GM21576 (cell line): ENCODE results near the gene IFT43.
"Not testable (repeated sequence)": the region's sequence is repeated elsewhere in the genome, so short reads cannot be mapped to it uniquely, and the experiment has no call there.

Experiments used
- ATAC-seq: cut with Tn5 transposase; IDR thresholded peaks from one replicate; pipeline ENCODE4 v1.9.1; 2021; ENCODE audit warnings: mild to moderate bottlenecking, moderate library complexity; ENCODE audit not compliant: unreplicated experiment

Gene IFT43

DNA sequence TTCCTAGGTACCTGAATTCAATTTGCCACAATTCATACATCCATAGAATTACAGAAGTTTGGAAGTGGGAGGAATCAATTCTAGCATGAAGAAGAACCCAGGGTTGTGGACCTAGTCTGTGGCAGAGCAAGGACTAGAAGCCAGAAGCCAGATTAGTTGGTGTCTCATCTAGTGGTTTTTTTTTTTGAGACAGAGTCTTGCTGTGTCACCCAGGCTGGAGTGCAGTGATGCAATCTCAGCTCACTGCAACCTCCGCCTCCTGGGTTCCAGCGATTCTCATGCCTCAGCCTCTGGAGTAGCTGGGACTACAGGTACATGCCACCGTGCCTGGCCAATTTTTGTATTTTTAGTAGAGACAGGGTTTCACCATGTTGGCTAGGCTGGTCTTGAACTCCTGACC is 24.1 kb downstream of the IFT43 start:
- not testable (repeated sequence) for ATAC-seq

DNA sequence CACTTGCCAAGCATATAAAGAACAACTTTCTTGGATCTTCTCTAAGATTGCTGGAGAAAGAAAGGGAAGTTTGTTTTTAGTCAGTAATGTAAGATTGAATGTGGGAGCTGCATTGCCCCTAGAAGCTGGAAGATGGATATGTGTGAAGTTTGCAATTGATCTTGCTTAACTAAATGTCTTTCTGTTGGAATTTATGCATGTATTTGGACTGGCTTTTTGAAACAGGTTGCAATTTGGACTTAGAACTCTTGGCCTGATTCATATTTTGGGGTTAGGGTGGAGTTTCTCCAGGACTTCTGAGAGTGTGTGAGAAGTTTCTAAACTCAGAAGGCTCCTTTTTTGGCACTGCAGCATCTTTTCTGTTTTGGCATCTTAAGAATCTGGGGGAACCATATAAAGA is 26.4 kb downstream of the IFT43 start:
- no peak for ATAC-seq

DNA sequence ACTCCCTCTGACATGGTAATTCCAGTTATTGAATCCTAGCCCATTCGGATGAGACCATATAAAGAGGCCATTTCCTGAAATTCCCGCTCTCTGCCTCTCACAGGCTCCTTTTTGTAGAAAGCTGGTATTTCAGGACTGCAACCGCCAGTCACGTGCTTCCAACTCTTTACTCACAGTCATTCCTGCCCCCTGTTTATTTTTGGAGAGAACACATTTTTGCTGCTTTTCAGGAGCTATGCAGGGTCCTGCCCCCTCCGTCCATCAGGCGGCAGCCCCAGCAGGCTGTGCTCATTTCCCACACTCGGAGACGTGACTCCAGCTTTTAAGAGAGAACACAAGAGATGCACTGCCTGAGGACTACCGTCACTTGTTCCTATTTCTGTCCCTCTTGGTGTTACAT is 26.8 kb downstream of the IFT43 start:
- no peak for ATAC-seq

DNA sequence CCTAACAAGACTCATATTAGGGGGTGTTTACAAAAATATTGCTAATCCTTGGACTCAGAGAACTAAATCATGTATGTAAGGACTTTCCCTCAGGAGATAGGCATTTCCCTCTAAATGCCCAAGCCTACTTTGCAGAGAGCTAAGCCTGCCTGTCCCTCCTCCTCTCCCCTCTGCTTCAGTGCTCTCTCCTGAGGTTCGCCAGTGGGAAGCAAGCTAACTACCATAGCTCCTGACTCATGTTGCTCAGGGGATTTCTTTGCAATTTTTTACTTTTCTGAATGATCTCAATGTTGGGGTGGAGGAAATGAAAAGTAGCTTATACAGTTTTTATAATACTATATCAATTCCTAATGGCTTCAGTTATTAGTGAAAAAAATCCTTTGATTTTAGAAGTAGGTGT is 29.6 kb downstream of the IFT43 start:
- ATAC-seq: no peak

DNA sequence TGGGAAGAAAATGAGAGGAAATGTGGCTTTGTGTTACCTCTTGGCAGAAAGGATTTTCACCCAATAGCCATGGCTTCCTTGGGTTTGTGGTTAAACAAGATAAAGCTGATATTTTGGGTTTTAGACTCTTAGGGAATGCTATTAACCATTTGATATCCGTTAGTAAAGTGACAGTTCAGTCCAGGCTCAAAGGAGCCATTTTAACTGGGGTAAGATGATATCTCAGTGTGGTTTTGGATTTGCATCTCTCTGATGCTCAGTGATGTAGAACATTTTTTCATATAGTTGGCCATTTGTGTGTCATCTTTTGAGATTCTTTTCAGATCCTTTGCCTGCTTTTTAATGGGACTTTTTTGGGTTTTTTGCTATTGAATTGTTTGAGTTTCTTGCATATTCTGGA is 30.1 kb downstream of the IFT43 start:
- ATAC-seq: no peak

DNA sequence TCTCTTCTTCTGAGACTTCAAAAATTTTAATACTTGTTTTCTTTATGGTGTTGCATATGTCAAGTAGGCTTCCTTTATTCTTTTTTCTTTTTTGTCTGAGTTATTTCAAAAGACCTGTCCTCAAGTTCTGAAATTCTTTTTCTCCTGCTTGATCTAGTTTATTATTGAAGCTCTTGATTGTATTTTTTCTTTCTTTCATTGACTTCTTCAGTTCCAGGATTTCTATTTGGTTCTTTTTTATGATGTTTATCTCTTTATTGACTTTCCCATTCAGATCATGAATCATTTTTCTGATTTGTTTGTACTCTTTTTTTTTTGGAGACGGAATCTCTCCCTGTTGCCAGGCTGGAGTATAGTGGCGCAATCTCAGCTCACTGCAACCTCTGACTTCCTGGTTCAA is 34.1 kb downstream of the IFT43 start:
- ATAC-seq: no peak

DNA sequence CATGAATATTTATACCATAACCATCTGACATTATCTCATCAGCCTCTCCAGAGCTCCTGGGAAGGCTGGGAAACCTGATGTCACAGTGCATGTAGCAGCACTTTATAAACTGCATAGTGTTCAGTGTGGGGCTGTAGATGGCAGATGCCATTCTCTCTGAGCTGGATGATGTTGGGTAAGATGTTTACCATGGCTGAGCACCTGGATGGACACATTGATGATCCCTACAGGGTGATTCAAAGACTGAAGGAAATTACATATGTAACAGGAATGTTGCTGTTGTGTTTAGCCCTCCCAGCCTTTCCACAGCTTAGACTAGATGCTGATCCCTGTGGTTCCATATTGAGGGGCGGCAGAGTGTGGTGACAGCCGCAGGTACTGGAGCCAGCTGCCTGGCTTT is 37.4 kb downstream of the IFT43 start:
- ATAC-seq: no peak

DNA sequence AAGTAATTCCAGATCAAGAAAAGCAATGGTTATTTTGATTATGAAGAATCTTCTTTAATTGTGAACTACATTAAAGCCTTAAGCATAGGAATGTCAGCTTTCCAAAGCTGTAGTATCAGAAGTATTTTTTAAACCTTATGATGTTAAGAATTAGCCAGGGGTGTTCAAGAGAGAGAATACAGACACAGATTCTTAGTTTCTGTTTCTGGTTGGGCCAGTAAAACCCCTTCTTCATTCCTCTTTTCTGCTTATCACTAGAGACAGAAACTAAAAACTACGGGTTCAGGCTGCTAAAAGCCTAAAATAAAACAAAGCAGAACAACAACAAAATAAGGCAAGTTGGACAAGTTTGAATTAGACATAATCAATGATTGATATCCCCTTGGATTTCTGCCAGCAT is 38.2 kb downstream of the IFT43 start:
- ATAC-seq: no peak

DNA sequence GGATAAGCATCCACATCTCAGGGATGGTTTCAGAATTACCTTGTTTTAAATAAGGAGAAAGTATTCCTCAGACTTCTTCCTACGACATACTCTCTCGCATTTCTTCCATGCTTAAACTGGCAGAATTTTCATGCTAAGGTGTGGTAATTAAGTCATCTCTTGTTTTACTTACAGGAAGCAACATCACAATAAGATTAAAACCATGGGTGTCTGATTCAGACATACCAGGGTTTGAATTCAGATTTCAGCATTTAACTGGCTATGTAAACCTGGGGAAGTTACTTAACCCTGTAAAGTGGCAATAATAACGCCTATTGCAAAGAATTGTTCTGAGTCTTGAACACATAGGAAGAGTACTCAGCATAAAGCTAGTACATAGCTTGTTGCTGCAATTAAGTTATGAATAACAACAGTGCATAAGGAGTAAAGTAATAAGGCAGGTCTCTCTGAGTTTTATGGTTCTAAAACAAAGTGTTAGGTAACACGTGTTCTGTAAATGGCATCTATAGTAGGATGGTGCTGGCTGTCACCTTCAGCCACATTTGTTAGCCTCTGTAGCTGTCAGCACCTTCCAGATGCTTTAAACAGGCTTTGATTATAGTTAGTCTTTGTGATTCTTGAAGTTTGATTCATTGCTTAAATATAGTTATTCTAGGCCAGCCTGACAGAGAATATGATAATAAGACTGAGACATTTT is 38.8 kb downstream of the IFT43 start:
- ATAC-seq: no peak

DNA sequence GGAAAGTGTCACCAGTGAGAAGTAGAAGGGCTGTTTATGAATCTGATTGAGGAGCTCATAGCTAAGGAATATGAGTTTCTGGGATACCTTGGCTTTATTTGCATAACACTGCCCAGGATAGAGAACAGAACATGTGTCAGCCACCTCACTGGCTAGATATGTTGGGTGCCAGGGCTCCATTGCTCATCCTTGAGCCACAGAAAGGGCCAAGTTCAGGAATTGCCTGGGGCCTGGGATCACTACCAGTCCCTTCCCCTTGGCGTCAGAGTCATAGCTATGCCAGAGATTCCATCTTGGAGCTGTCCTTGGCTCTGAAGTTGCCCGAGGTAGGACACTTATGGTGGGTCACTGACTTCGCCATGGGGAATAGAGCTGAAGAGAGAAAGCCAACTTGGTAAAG is 49.0 kb downstream of the IFT43 start:
- no peak for ATAC-seq

DNA sequence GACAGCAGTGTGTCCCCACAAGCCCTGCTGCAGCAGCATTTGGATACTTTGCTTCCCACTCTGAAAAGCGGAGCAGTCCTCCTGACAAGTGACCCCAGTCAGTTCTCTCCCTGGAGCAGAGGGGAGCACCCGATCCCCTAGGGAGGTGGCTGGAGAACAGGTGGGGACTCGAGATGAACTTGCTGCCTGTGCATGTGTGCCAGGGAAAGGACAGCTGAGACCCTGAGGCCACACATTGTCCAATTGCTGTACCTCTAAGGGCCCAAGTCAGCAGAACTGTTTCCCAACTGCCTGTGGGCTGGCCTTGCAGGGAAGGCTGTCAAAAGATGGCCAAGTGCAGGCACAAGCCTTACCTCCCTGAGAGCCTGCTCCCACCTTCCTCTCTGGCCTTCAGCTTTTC is 55.1 kb downstream of the IFT43 start:
- ATAC-seq: no peak

DNA sequence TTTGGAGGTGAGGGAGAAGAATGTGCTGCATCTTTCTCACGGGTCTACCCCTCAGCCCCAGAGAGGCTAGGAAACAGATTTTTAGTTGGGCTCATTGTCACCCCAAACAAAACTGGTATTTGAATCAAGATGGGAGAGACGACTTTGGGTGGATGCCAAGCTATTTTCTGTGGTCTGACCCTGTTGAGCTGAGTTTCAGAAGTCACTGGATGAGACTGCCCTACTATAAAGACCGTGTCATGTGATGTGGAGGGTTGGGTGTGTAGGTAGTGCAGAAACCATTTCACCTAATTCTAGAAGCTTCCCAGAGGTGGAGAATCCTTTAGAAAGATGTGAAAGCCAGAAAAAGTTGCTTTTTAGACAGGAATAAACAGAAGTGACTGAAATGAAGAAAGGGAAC is 60.2 kb downstream of the IFT43 start:
- no peak for ATAC-seq

DNA sequence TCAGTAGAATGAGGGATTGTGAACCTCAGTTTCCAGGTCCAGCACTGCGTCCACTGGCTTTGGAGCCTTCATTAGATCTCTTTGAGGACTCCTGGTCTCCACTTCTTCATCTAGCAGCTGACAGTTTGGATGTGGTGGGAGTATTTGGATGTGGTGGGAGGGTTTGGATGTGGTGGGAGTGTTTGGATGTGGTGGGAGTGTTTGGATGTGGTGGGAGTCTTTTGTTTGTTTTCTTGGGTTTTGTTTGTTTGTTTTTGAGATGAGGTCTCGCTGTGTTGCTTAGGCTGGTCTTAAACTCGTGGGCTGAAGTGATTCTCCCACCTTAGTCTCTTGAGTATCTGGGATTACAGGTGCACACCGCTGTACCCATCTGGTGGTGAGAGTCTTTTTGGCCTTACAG is 64.7 kb downstream of the IFT43 start:
- ATAC-seq: no peak

DNA sequence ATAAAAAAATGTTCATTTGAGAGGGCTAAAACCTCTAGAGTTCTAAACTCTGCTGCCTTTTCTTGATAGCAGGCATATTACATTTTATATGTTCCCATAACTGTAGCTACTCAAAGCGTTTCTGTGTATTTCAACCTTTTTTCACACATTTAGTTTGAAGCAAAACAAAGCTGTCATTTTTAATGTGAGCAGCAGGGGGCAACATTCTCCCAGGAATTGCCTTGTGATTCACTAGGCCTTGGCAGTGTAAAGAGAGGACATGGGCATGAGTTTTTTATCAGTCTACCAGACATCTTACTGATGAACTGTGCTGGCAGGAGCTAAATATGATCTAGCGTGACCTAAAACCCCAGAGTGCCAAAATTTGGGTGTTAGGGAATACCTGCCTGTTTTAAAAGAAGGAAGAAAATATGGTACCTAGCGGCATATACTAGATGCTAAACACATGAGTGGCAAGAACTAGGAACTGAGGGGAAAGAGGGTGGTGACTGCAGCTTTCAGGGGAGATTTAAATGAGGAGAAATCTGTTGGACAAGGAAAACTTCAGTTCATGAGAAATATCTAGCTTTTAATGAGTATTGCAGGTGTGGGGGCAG is 65.3 kb downstream of the IFT43 start:
- ATAC-seq: no peak

DNA sequence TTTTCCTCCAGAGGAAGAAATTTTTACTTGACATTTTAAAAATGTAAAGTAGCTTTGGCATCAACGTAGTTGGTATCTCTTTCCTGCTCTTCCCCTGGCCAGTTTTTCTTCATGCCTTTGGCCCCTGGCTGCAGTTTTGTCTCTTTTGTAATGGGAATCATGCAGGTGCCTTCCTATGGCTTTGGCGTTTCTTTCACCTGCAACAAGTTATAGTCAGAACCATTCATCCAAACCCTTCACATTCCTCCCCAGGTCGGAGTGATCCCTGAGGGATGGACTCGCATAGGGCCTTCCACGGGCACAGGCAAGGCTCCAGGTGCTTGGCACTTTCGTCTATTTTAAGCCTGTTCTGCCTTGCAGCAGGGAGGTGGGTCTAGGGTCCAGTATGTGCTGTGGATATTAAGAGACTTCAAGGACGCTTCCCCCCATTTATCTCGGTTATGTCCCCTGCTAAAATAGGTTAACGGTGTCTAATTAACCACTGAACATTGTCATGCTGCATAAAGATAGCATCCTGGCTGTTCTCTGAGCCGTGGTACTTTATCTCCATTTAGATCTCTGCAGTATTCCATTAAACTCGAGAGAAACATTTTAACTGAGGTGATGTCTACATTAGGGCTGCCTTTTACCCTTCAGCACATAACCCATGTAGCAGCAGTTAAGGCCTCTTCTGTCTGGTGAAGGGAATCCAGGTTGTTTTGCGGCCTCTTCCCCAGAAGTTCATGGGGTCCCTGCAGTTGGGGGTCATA is 66.3 kb downstream of the IFT43 start:
- no peak for ATAC-seq

DNA sequence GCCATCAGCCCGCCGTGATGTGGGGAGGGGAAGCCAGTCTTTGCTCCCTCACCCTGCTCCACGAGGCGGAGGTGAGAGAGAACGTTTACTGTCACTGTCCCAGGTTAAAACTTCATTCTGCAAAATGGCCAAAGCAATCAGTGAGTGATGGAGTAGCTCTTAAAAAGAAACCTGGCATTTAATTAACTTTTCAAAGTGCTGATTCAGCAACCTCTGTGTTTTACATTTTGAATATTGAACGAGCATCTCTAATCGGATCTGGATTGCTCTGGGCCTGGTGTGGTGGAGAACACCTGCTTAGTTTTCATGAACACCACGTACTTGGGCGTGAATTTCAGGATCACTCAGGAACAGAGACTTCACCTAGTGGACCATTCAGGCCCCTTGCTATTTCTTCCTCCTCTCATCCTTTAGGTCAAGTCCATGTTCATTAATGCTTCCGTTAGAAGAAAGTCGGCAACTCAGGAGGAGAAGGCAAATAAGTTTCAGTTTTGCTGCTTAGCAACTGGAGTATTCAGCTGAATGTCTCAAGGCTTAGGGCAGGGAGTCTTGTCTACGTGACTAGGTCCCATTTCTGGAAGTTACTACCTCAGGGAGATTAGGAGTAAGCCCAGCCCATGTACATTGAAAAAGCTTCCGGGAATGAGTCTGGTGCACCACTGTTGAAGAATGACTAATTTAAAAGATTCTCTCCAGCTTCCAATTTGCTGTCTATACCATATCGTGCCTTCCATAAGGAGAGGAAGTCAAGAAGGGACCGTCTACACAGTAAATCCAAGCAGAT is 68.2 kb downstream of the IFT43 start:
- ATAC-seq: no peak

DNA sequence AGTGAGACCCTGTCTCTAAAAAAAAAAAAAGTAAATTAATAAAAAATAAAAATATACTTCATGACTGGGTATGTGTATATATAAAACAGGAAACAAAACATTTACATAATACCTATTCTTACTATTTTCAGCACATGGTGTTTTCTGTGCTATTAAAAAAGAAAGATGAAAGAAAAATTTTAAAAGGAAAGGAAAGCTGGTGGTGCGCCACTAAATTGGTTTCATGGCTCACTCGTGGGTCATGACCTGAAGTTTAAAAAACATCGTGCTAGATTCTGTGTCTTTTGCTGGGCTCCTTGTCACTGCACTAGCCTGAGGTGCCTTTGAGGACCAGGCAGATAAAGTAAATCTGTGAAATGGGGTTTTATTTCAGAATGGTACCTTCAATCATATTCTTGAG is 69.8 kb downstream of the IFT43 start:
- ATAC-seq: no peak

DNA sequence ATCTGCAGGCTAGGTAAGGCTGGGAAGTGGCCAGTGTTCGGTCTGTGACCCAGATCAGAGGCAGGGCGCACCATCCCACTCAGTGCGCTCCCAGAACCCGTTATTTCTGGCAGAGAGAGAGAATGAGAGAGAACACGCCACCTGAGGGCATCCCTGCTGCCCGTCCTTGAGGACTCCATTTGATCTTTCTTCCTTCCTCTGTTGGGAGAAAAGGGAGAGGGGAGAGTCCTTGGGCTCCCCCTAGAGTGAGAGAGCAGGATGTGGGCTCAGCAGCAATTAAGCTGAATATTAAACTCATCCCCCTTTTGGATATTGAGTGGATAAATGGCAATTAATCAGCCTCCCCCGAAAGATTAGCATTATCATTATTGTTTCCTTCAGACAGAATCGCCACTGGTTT is 70.6 kb downstream of the IFT43 start:
- no peak for ATAC-seq

DNA sequence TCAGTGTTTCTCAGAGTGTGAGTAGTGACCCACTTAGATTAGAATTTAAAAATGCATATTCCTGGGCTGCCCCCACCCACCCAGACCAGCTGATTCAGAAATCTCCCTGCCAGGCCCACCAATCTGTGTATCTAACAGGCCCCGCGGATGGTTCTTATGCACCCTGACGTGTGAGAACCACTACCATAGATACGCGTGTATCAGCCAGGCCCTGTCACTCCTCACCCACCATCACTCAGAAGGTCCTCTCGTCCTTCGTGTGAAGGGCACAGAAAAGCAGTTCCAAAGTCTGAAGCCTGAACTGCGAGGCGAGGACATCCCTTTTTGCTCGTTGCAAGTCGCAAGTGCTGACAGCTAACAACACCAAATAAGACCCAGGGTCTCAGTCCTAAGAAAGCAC is 72.4 kb downstream of the IFT43 start:
- no peak for ATAC-seq

DNA sequence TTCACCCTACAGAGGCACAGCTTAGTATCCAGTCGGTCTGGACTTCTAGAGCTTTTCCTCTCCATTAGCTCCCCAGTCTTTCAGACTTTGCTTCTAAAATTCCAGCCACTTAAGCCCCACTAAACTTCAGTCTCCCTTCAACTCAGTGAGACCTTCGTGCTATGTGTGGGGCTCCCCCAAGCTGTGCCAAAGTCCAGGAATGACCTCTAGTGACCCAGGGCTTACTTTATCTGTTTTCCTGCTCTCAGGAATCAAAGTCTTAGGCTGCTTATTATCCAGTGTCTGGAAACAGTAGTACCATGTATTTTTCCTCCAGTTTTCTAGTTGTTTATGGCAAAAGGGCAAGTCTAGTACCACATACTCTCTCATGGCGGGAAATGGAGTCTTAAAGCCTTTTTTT is 77.8 kb downstream of the IFT43 start:
- ATAC-seq: no peak

DNA sequence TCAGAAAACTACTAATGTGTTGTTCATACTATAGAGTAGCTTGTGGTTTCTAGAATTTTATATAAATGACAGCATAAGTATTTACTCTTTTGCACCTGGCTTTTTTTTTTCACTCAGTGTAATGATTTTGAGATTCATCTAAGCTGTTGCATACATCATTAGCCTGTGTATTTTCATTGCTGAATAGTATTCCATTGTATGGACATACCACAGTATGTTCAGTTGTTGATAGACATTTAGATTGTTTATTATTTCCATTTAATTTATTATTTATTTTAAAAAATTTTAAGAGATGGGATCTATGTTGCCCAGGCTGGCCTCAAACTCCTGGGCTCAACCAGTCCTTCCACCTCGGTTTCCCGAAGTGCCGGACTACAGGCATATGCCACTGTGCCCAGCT is 80.0 kb downstream of the IFT43 start:
- no peak for ATAC-seq

DNA sequence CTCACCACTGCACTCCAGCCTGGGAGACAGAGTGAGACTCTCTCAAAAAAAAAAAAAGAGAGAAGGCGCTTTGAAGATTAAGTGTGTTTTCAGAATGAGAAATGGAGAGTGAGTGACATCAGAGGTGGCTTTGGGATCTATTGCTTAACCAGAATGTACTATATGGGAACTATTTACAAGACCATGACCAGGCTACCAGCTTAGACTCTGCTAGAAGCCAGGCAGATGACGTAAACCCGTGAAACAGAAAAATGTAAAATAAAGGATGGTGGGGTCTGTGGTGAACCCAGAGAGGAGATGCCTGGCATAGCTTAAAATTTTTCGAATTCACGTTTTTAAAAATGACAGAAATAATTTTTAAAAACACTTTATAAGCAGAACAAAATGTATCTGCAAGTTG is 82.0 kb downstream of the IFT43 start:
- no peak for ATAC-seq
